NT2/D1 (cell line): ENCODE measurements around the gene FIGNL2.

Experiments
- SUZ12 ChIP-seq: IDR thresholded peaks from 2 replicates; pipeline ENCODE4 v1.6.1; 2011; ENCODE audit not compliant: insufficient read length, insufficient read depth; ENCODE audit errors: extremely low read depth
- YY1 ChIP-seq: IDR thresholded peaks from 2 replicates; pipeline ENCODE4 v1.6.1; 2011; ENCODE audit not compliant: insufficient read length, insufficient read depth
- ZNF274 ChIP-seq: IDR thresholded peaks from 2 replicates; pipeline ENCODE4 v1.6.1; 2011; ENCODE audit warnings: mild to moderate bottlenecking, low read depth, low read length

- TF ChIP-seq YY1 (no peak), SUZ12 (no peak), ZNF274 (no peak)
Observed at GRCh38 chr12:51897181-51897580, 48.7 kb upstream of the FIGNL2 start.
